ENCODE data around the gene SLC6A16. TPM values are rescaled to one million over a fixed set of nuclear protein-coding genes. Genes with fewer than 3 reads are reported as not detected.

The SLC6A16 gene
- under 0.01 TPM in 1 of 2 replicates, not detected in the other for total RNA-seq

GRCh38 chr19:49324801-49325576 lies at the start of gene SLC6A16:
SLC6A16 (minus strand) TSS chr19:49325191; CDS start chr19:49311347, 13,844 bp downstream.

GRCh38 chr19:49363268-49364082 lies 38.5 kb upstream of the SLC6A16 start, which contains the start of gene DKKL1:
DKKL1 (plus strand) TSS chr19:49363877; CDS start chr19:49363999, 122 bp downstream.

GRCh38 chr19:49362048-49362928 lies 37.3 kb upstream of the SLC6A16 start, which contains the start of gene TEAD2:
TEAD2 (minus strand) TSS chr19:49362416; CDS start chr19:49360075, 2,341 bp downstream.

GRCh38 chr19:49335071-49335783 lies 10.2 kb upstream of the SLC6A16 start, which contains the start of gene CD37:
CD37 (plus strand) TSS chr19:49335406; CDS start chr19:49335541, 135 bp downstream.

Small RNAs within 50 kb of the gene (small RNA-seq; reads per million reads assigned to genes)
- not detected for gene MIR4324

Other genes with a start within 250 kb of the SLC6A16 start
- gene SNRNP70, start 239.7 kb downstream of the SLC6A16 start, total RNA-seq: 140 and 162 TPM in 2 replicates
- 1.8 and 2.7 TPM in 2 replicates for gene LIN7B, start 210.8 kb downstream of the SLC6A16 start, total RNA-seq
- gene C19orf73, start 206.0 kb downstream of the SLC6A16 start, total RNA-seq: 0.37 and 0.78 TPM in 2 replicates
- 0.78 and 1.8 TPM in 2 replicates for gene PPFIA3, start 205.6 kb downstream of the SLC6A16 start, total RNA-seq
- not detected in 2 replicates for gene HRC, start 169.8 kb downstream of the SLC6A16 start, total RNA-seq
- gene TRPM4, start 167.4 kb downstream of the SLC6A16 start, total RNA-seq: 14.1 and 14.3 TPM in 2 replicates
- gene CD37, start 10.2 kb upstream of the SLC6A16 start, total RNA-seq: not detected in 2 replicates
- gene TEAD2, start 37.2 kb upstream of the SLC6A16 start, total RNA-seq: 5.9 and 16.0 TPM in 2 replicates
- not detected in 2 replicates for gene DKKL1, start 38.7 kb upstream of the SLC6A16 start, total RNA-seq
- gene KASH5, start 63.1 kb upstream of the SLC6A16 start, total RNA-seq: not detected in 2 replicates
- not detected in 2 replicates for gene PTH2, start 98.2 kb upstream of the SLC6A16 start, total RNA-seq
- gene GFY, start 100.2 kb upstream of the SLC6A16 start, total RNA-seq: not detected in 2 replicates
- 0.20 and 0.37 TPM in 2 replicates for gene SLC17A7, start 116.3 kb upstream of the SLC6A16 start, total RNA-seq
- gene PIH1D1, start 126.6 kb upstream of the SLC6A16 start, total RNA-seq: 97.6 and 120 TPM in 2 replicates
- gene ALDH16A1, start 128.0 kb upstream of the SLC6A16 start, total RNA-seq: 27.2 and 35.2 TPM in 2 replicates
- gene FLT3LG, start 149.0 kb upstream of the SLC6A16 start, total RNA-seq: 4.3 and 7.0 TPM in 2 replicates
- gene RPL13A, start 162.4 kb upstream of the SLC6A16 start, total RNA-seq: 2,138 and 3,125 TPM in 2 replicates
- 1,170 and 3,867 TPM in 2 replicates for gene RPS11, start 171.2 kb upstream of the SLC6A16 start, total RNA-seq
- 19.7 and 36.4 TPM in 2 replicates for gene FCGRT, start 187.5 kb upstream of the SLC6A16 start, total RNA-seq
- gene RCN3, start 202.8 kb upstream of the SLC6A16 start, total RNA-seq: 135 and 207 TPM in 2 replicates

Measured in subcutaneous preadipocyte (primary cell).